ENCODE measurements around the gene TNFRSF12A.

TNFRSF12A gene

DNA sequence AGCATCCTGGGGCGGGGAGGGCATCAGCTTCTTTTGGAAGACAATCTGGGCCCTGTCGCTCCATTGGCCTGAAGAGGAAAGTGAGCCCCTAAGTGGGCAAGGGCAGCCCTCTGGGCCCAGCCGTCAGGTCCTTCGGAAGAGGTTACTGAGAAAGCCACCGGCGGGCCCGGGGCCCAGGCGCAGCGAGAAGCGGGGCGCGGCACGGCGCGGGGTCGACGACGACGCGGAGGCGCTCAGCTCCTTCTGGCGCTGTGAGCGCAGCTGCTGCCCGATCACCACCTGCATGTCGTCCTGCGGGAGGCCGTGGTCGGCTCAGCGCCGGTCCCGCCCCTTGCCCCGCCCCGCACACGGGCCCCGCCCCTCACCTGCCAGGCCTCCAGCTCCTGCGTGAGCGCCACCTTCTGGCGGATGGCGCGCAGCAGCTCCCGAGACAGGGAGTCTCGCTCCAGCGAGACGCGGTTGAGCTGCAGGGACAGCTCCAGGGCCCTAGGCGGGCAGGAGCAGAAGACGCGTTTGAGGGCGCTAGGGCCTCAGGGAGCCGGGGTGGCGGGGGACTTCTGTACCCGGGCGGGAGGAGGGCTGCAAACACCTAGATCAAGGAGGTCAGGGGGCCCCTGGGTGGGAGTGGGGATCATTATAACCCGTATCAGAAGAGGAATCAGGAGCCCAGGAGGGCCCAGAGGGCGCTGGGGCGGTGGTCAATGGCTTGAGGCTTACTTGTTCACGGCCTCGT, 8.0 kb downstream of the TNFRSF12A start (continued):
- TF ChIP-seq ZNF660 (tag by site-specific recombination; IDR thresholded peaks at IDR 0.05), result 0 out of 2 replicates have a peak, but pooled peaks have one; percentile 37
- TF ChIP-seq, protein P1, sequence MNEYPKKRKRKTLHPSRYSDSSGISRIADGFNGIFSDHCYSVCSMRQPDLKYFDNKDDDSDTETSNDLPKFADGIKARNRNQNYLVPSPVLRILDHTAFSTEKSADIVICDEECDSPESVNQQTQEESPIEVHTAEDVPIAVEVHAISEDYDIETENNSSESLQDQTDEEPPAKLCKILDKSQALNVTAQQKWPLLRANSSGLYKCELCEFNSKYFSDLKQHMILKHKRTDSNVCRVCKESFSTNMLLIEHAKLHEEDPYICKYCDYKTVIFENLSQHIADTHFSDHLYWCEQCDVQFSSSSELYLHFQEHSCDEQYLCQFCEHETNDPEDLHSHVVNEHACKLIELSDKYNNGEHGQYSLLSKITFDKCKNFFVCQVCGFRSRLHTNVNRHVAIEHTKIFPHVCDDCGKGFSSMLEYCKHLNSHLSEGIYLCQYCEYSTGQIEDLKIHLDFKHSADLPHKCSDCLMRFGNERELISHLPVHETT (tag by site-specific recombination; IDR thresholded peaks at IDR 0.05), result no peak
- no peak for TF ChIP-seq ZNF623 (tag by site-specific recombination; IDR thresholded peaks at IDR 0.05)
- TF ChIP-seq ZSCAN16 (tag by site-specific recombination; IDR thresholded peaks at IDR 0.05), result no peak
- no peak for TF ChIP-seq ZNF292 (tag by site-specific recombination; IDR thresholded peaks at IDR 0.05; ENCODE audit: borderline replicate concordance, low read depth)
- TF ChIP-seq ZNF600 (tag by site-specific recombination; IDR thresholded peaks at IDR 0.05), result peak; percentile 64
- TF ChIP-seq TSHZ1 (tag by site-specific recombination; IDR thresholded peaks at IDR 0.05; ENCODE audit: borderline replicate concordance), result no peak
- TF ChIP-seq KLF16 (tag by site-specific recombination; IDR thresholded peaks at IDR 0.05), result peak; percentile 71; the same call in 1 of the 2 replicates
- no peak; the same call in 1 of the 2 replicates for TF ChIP-seq ZNF654 (tag by site-specific recombination; IDR thresholded peaks at IDR 0.05; ENCODE audit: low read depth)
- TF ChIP-seq ZNF426 (tag by site-specific recombination; IDR thresholded peaks at IDR 0.05), result no peak
- TF ChIP-seq GLIS1 (tag by site-specific recombination; IDR thresholded peaks at IDR 0.05), result peak; percentile 43
- TF ChIP-seq ZNF692 (tag by site-specific recombination; IDR thresholded peaks at IDR 0.05), result peak; percentile 88
- TF ChIP-seq, protein P2, sequence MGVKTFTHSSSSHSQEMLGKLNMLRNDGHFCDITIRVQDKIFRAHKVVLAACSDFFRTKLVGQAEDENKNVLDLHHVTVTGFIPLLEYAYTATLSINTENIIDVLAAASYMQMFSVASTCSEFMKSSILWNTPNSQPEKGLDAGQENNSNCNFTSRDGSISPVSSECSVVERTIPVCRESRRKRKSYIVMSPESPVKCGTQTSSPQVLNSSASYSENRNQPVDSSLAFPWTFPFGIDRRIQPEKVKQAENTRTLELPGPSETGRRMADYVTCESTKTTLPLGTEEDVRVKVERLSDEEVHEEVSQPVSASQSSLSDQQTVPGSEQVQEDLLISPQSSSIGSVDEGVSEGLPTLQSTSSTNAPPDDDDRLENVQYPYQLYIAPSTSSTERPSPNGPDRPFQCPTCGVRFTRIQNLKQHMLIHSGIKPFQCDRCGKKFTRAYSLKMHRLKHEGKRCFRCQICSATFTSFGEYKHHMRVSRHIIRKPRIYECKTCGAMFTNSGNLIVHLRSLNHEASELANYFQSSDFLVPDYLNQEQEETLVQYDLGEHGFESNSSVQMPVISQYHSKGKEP (tag by site-specific recombination; IDR thresholded peaks at IDR 0.05), result peak; percentile 48; the same call in 1 of the 2 replicates
- TF ChIP-seq ZNF112 (tag by site-specific recombination; IDR thresholded peaks at IDR 0.05), result no peak
- TF ChIP-seq SP3 (tag by site-specific recombination; IDR thresholded peaks at IDR 0.05), result peak; percentile 83
- TF ChIP-seq ZFP37 (tag by site-specific recombination; IDR thresholded peaks at IDR 0.05), result no peak
- TF ChIP-seq CTCF (tag by site-specific recombination; IDR thresholded peaks at IDR 0.05), result peak; percentile 90
- TF ChIP-seq ZNF791 (tag by site-specific recombination; IDR thresholded peaks at IDR 0.05), result no peak
- no peak for TF ChIP-seq ZNF335 (tag by site-specific recombination; conservative IDR thresholded peaks at IDR 0.05)
- TF ChIP-seq ZNF670 (tag by site-specific recombination; IDR thresholded peaks at IDR 0.05; ENCODE audit: low read depth), result no peak
- no peak for TF ChIP-seq ZNF266 (tag by site-specific recombination; IDR thresholded peaks at IDR 0.05; ENCODE audit: low read depth)
- TF ChIP-seq ZNF274 (IDR thresholded peaks at IDR 0.05; ENCODE audit: low read length), result no peak
- TF ChIP-seq ZNF274 (tag by site-specific recombination; IDR thresholded peaks at IDR 0.05; ENCODE audit: borderline replicate concordance), result no peak
- no peak for TF ChIP-seq ZNF510 (tag by site-specific recombination; IDR thresholded peaks at IDR 0.05; ENCODE audit: insufficient replicate concordance)
- peak; percentile 72 for TF ChIP-seq SCRT2 (tag by site-specific recombination; IDR thresholded peaks at IDR 0.05)
- peak; percentile 98 for TF ChIP-seq ZBTB6 (tag by site-specific recombination; IDR thresholded peaks at IDR 0.05)
- TF ChIP-seq, protein P3, sequence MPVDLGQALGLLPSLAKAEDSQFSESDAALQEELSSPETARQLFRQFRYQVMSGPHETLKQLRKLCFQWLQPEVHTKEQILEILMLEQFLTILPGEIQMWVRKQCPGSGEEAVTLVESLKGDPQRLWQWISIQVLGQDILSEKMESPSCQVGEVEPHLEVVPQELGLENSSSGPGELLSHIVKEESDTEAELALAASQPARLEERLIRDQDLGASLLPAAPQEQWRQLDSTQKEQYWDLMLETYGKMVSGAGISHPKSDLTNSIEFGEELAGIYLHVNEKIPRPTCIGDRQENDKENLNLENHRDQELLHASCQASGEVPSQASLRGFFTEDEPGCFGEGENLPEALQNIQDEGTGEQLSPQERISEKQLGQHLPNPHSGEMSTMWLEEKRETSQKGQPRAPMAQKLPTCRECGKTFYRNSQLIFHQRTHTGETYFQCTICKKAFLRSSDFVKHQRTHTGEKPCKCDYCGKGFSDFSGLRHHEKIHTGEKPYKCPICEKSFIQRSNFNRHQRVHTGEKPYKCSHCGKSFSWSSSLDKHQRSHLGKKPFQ (tag by site-specific recombination; IDR thresholded peaks at IDR 0.05), result no peak
